GM06990 (cell line): ENCODE data around the gene UBE2D2.

Experiments used
- DNase-seq: peaks from one replicate; pipeline ENCODE4 v3.0.0-alpha.2; 2011; ENCODE audit not compliant: insufficient read length; ENCODE audit errors: extremely low read depth
- H3K27me3 ChIP-seq: replicated peaks from 2 replicates; pipeline ENCODE4 v1.6.0; 2011; ENCODE audit warnings: low read length; ENCODE audit not compliant: control insufficient read depth, insufficient read depth
- H3K36me3 ChIP-seq: 2 replicates; pipeline ENCODE4 v1.5.1; 2011; ENCODE audit warnings: low read length; ENCODE audit not compliant: control insufficient read depth, insufficient read depth
- H3K4me3 ChIP-seq: replicated peaks from 2 replicates; pipeline ENCODE4 v1.5.1; 2011; ENCODE audit warnings: low read depth, mild to moderate bottlenecking, control low read depth, low read length
- TF ChIP-seq, protein P1 (sequence below): IDR thresholded peaks from 2 replicates; pipeline ENCODE4 v1.5.1; 2011; ENCODE audit warnings: low read length, control low read depth, mild to moderate bottlenecking, inconsistent platforms; ENCODE audit not compliant: insufficient read depth, poor library complexity, severe bottlenecking

The UBE2D2 gene

DNA sequence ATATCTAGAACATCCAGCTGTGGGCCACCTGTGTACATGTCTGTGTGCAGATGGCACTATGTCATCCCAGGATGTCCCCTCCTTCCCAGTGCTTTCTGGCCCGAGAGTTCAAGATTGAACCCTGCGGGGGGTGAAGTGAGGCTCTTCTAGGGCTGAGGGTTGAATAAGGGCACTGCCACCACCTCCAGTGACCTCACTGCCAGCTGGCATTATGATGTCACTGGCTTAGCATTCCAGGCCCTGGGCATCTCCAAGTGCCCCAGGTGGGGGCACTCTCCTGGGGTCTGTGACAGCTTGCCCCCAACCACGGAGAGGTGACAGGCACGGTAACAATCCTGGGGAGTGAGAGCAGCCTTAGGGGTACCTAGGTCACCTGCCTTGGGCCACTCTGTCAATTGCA, 114.1 kb downstream of the UBE2D2 start:
- TF ChIP-seq, protein P1, sequence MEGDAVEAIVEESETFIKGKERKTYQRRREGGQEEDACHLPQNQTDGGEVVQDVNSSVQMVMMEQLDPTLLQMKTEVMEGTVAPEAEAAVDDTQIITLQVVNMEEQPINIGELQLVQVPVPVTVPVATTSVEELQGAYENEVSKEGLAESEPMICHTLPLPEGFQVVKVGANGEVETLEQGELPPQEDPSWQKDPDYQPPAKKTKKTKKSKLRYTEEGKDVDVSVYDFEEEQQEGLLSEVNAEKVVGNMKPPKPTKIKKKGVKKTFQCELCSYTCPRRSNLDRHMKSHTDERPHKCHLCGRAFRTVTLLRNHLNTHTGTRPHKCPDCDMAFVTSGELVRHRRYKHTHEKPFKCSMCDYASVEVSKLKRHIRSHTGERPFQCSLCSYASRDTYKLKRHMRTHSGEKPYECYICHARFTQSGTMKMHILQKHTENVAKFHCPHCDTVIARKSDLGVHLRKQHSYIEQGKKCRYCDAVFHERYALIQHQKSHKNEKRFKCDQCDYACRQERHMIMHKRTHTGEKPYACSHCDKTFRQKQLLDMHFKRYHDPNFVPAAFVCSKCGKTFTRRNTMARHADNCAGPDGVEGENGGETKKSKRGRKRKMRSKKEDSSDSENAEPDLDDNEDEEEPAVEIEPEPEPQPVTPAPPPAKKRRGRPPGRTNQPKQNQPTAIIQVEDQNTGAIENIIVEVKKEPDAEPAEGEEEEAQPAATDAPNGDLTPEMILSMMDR = no peak
- Histone ChIP-seq H3K4me3 (no peak overlapping the region), H3K36me3 (peaks cover 3% of the 10 kb centered on the region), H3K27me3 (no peaks in the 10 kb centered on the region)
- no peak for DNase-seq

DNA sequence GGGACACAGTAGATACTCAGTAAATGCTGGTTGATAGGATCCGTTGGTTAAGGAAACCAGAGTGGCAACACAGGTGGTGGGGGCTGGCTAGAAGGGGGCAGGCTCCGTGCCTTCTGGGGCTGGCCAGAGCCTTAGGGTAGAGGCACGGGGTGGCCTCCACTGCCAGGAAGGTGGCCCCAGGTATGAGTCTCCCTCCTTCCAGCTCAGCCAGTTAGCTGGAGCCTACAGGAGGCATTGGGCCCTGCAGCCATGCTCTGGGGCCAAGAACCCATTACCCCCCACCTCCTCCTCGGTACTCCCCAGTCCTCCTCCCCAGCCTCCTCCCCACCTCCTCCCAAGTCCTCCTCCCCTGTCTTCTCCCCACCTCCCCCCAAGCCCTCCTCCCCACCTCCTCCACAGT, 114.7 kb downstream of the UBE2D2 start:
- Histone ChIP-seq H3K36me3 (peaks cover 4% of the 10 kb centered on the region), H3K4me3 (no peak overlapping the region)

DNA sequence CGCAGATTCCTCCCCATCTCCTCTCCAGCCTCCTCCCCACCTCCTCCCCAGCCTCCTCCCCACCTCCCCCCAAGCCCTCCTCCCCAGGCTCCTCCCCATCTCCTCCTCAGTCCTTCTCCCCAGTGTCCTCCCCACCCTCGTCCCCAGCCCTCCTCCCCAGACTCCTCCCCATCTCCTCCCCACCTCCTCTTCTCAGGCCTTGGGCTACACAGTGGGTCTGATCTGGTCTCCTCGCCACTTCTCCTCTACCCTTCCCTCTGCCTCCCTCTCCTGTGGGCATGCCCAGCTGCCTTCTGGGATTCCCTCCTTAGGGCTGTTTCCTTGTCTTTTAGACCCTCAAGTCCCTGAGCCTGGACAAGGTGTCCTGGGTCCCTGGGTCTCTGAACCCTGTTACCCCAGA, 115.3 kb downstream of the UBE2D2 start:
- H3K27me3 ChIP-seq = no peaks in the 10 kb centered on the region
- no peak for DNase-seq
- H3K4me3 ChIP-seq = no peak overlapping the region
- H3K36me3 ChIP-seq = peaks cover 7% of the 10 kb centered on the region
- TF ChIP-seq, protein P1 = no peak

More for the DNA sequence above, 114.7 kb downstream of the UBE2D2 start:
- no peak for DNase-seq
- H3K27me3 ChIP-seq = no peaks in the 10 kb centered on the region
- TF ChIP-seq, protein P1 = no peak

DNA sequence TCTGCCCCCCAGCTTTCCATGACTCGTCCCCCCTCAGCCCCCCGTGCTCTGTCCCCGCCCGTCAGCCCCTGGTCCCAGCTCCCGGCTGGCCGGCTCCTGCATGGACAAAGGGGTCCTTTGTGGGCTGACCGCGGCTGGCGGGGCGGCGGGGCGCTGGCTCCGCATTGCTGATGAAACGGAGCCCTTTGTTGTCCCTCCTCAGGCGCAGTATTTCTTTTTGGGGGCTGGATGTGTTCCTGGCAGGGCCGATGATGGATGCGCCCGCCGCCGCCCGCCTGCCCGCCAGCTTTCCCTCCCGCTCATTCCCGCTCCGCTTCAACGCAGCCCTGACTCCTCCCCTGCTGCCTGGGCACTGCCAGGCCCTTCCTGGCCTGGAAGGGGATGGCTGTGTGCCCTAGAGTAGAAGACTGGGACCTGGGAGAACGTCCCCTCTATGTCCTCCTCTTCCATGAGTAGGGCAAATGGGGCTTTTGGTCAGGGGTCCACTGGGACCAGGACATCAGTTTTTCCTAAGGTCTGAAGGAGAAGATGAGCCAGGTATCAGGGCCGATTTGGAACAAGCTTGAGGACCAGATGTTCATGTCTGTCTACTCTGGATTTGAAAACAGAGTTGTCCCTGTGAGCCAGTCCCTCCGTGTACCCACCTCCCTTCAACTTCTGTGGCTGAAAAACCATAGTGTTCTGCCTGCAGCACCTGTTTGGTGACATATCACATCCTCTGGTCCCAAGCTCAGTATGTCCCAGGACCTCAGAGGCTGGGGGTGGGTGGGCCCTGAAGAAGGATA, 116.0 kb downstream of the UBE2D2 start:
- TF ChIP-seq, protein P1 = no peak
- no peaks in the 10 kb centered on the region for H3K27me3 ChIP-seq
- H3K36me3 ChIP-seq = peaks cover 12% of the 10 kb centered on the region
- DNase-seq = no peak
- H3K4me3 ChIP-seq = no peak overlapping the region
